ENCODE measurements around the gene VWF.

The VWF gene

GRCh38 chr12:5941907-5942306 is 182.6 kb downstream of the VWF start:
- in situ Hi-C loops (cut with MboI; ENCODE audit: low pct_unique_long_range_greater_than_20kb, low sequenced_read_pairs, unreplicated experiment) = no loop called here
- no peak for TF ChIP-seq CTCF (IDR thresholded peaks at IDR 0.05; ENCODE audit: extremely low read depth, insufficient read depth, missing control alignments)
- no peak for DNase-seq (ENCODE audit: low spot score)

GRCh38 chr12:5927732-5928516 is 196.5 kb downstream of the VWF start:
- in situ Hi-C loops (cut with MboI; ENCODE audit: low pct_unique_long_range_greater_than_20kb, low sequenced_read_pairs, unreplicated experiment) = no loop called here
- no peak for DNase-seq (ENCODE audit: low spot score)
- TF ChIP-seq CTCF (IDR thresholded peaks at IDR 0.05; ENCODE audit: extremely low read depth, insufficient read depth, missing control alignments) = no peak

DNA sequence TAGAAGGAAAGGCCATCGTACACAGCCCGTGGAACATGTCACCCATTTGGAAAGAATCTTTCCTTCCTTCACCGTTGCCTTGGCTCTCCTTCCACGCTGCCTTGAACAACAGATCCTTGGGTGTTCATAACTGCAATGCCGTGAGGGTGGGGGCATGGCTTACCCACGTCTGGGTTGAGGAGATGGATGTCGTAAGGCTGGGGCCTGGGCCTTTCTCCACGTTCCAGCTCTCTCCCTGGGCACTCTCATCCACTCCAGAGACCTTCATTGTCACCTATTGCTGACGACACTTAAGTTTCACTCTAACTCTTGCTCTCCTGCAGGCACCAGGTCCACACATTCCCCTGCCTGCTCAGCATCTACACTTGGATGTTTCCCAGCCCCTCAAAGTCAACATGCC is 198.8 kb downstream of the VWF start:
- no peak for TF ChIP-seq CTCF (IDR thresholded peaks at IDR 0.05; ENCODE audit: extremely low read depth, insufficient read depth, missing control alignments)
- DNase-seq (ENCODE audit: low spot score) = no peak
- in situ Hi-C loops (cut with MboI; ENCODE audit: low pct_unique_long_range_greater_than_20kb, low sequenced_read_pairs, unreplicated experiment) = no loop called here

DNA sequence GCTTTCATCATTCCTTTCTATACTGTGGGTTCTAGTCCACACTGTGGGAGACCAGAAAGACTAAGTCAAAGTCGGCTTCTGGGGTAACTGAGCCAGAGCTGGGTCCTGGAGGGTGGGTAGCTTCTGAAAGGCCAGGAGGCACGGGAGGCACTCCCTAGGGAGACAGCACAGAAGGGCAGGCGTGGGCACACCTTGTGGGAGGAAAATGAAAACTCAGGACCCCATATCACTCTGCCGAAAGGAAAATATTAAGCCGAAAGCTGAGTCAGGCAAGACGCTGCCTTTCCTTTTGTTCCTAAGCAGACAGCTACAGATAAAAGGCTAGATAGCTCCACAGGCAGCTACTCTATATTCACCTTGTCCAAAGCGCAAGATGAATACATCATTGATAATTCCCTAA is 200.1 kb downstream of the VWF start:
- in situ Hi-C loops (cut with MboI; ENCODE audit: low pct_unique_long_range_greater_than_20kb, low sequenced_read_pairs, unreplicated experiment) = no loop called here
- TF ChIP-seq CTCF (IDR thresholded peaks at IDR 0.05; ENCODE audit: extremely low read depth, insufficient read depth, missing control alignments) = no peak
- DNase-seq (ENCODE audit: low spot score) = no peak

- no peak for DNase-seq (ENCODE audit: low spot score)
- no peak for TF ChIP-seq CTCF (IDR thresholded peaks at IDR 0.05; ENCODE audit: extremely low read depth, insufficient read depth, missing control alignments)
- in situ Hi-C loops (cut with MboI; ENCODE audit: low pct_unique_long_range_greater_than_20kb, low sequenced_read_pairs, unreplicated experiment) = no loop called here
These were observed 200.7 kb downstream of the VWF start for GRCh38 chr12:5923751-5924150.

- in situ Hi-C loops (cut with MboI; ENCODE audit: low pct_unique_long_range_greater_than_20kb, low sequenced_read_pairs, unreplicated experiment) = no loop called here
- DNase-seq (ENCODE audit: low spot score) = no peak
- no peak for TF ChIP-seq CTCF (IDR thresholded peaks at IDR 0.05; ENCODE audit: extremely low read depth, insufficient read depth, missing control alignments)
These were observed 201.3 kb downstream of the VWF start for GRCh38 chr12:5923043-5923605.
